Stomach smooth muscle (tissue), 2 donors: ENCODE data around the gene CA9.
A peak's percentile ranks its signal among the peaks of the same experiment; 100 is the strongest.

ENCODE experiments used
- H3K27ac ChIP-seq: one replicate; pipeline ENCODE4 v1.7.0; 2013; ENCODE audit warnings: mild to moderate bottlenecking, low read length, inconsistent platforms
- H3K27me3 ChIP-seq, 2 donors: one replicate each; pipeline ENCODE4 v1.7.0; 2013; ENCODE audit warnings: low read length in 2 of 2; ENCODE audit not compliant: insufficient read depth in 2 of 2, control insufficient read depth in 1 of 2
- H3K36me3 ChIP-seq, 2 donors: one replicate each; pipeline ENCODE4 v1.7.0; 2013; ENCODE audit warnings: low read length in 2 of 2; ENCODE audit not compliant: control insufficient read depth in 2 of 2, insufficient read depth in 2 of 2
- H3K4me1 ChIP-seq: one replicate; pipeline ENCODE4 v1.7.0; 2013; ENCODE audit warnings: low read length; ENCODE audit not compliant: control insufficient read depth, insufficient read depth
- H3K4me3 ChIP-seq, 2 donors: one replicate each; pipeline ENCODE4 v1.7.0; 2013; ENCODE audit warnings: low read length in 2 of 2
- H3K9ac ChIP-seq, 2 donors: one replicate each; pipeline ENCODE4 v1.7.0; 2013; ENCODE audit warnings: low read length in 2 of 2, mild to moderate bottlenecking in 1 of 2
- H3K9me3 ChIP-seq, 2 donors: one replicate each; pipeline ENCODE4 v1.7.0; 2013; ENCODE audit warnings: low read length in 2 of 2; ENCODE audit not compliant: control insufficient read depth in 2 of 2
- donor health status: healthy.
- donor health status: Pancreatic carcinoma.

CA9 gene

GRCh38 chr9:35675732-35676392 lies 2.1 kb downstream of the CA9 start:
- H3K9me3 ChIP-seq = no peaks in the 10 kb centered on the region
- peak overlapping the region; percentile 59 to 73 for H3K4me3 ChIP-seq
- no peaks in the 10 kb centered on the region for H3K27me3 ChIP-seq
- H3K36me3 ChIP-seq = no peaks in the 10 kb centered on the region
- H3K27ac ChIP-seq = no peak overlapping the region
- peak overlapping the region in 1 of 2 donors; percentile 51 for H3K9ac ChIP-seq
- H3K4me1 ChIP-seq = peaks cover 27% of the 10 kb centered on the region

DNA sequence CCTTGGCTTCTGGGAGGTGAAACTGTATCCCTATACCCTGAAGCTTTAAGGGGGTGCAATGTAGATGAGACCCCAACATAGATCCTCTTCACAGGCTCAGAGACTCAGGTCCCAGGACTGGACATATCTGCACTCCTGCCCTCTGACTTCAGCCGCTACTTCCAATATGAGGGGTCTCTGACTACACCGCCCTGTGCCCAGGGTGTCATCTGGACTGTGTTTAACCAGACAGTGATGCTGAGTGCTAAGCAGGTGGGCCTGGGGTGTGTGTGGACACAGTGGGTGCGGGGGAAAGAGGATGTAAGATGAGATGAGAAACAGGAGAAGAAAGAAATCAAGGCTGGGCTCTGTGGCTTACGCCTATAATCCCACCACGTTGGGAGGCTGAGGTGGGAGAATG lies 5.4 kb downstream of the CA9 start:
- H3K4me3 ChIP-seq = no peak overlapping the region
- H3K27me3 ChIP-seq = no peaks in the 10 kb centered on the region
- H3K27ac ChIP-seq = peak overlapping the region; percentile 31
- peaks cover 41% of the 10 kb centered on the region for H3K4me1 ChIP-seq
- H3K9me3 ChIP-seq = no peaks in the 10 kb centered on the region
- peaks cover 25 to 26% of the 10 kb centered on the region in 2 donors for H3K36me3 ChIP-seq
- H3K9ac ChIP-seq = no peak overlapping the region

DNA sequence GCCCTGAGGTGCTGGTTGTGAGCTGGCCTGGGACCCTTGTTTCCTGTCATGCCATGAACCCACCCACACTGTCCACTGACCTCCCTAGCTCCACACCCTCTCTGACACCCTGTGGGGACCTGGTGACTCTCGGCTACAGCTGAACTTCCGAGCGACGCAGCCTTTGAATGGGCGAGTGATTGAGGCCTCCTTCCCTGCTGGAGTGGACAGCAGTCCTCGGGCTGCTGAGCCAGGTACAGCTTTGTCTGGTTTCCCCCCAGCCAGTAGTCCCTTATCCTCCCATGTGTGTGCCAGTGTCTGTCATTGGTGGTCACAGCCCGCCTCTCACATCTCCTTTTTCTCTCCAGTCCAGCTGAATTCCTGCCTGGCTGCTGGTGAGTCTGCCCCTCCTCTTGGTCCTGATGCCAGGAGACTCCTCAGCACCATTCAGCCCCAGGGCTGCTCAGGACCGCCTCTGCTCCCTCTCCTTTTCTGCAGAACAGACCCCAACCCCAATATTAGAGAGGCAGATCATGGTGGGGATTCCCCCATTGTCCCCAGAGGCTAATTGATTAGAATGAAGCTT lies 6.1 kb downstream of the CA9 start:
- Histone ChIP-seq H3K4me1 (peaks cover 47% of the 10 kb centered on the region), H3K36me3 (peaks cover 31 to 33% of the 10 kb centered on the region in 2 donors), H3K9me3 (no peaks in the 10 kb centered on the region), H3K4me3 (no peak overlapping the region), H3K9ac (no peak overlapping the region), H3K27me3 (no peaks in the 10 kb centered on the region), H3K27ac (peak overlapping the region; percentile 71)

- Histone ChIP-seq H3K4me3 (no peak overlapping the region), H3K9ac (peak overlapping the region in 1 of 2 donors; percentile 36), H3K4me1 (peaks cover 53% of the 10 kb centered on the region), H3K36me3 (peaks cover 38 to 40% of the 10 kb centered on the region in 2 donors), H3K9me3 (no peaks in the 10 kb centered on the region), H3K27me3 (no peaks in the 10 kb centered on the region), H3K27ac (peak overlapping the region; percentile 71)
These were observed 6.8 kb downstream of the CA9 start for GRCh38 chr9:35680331-35681105.

GRCh38 chr9:35681341-35682002 lies 7.7 kb downstream of the CA9 start:
- Histone ChIP-seq H3K9ac (peak overlapping the region in 1 of 2 donors; percentile 55), H3K9me3 (no peaks in the 10 kb centered on the region), H3K27me3 (no peaks in the 10 kb centered on the region), H3K27ac (peak overlapping the region; percentile 100), H3K36me3 (peaks cover 44 to 47% of the 10 kb centered on the region in 2 donors), H3K4me1 (peaks cover 51% of the 10 kb centered on the region), H3K4me3 (no peak overlapping the region)

DNA sequence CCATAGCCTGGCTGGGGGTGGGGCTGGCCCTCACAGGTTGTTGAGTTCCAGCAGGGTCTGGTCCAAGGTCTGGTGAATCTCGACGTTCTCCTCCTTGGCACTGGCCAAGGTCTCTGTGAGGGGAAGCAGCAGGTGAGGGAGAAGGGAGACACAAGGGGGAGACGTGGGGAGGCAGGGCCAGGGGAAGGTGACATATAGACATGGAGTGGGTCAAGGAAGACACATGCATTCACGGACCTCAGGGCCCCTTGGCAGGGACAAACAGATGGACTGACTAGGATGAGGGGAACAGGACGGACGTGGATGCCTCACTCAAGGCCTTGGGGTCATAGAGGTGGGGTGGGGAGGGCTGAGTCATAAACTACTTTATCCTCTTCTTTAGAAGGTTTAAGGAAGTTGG lies 8.3 kb downstream of the CA9 start:
- peak overlapping the region; percentile 100 for H3K27ac ChIP-seq
- H3K4me3 ChIP-seq = no peak overlapping the region
- no peaks in the 10 kb centered on the region for H3K9me3 ChIP-seq
- H3K9ac ChIP-seq = peak overlapping the region in 1 of 2 donors; percentile 36
- no peaks in the 10 kb centered on the region for H3K27me3 ChIP-seq
- peaks cover 55% of the 10 kb centered on the region for H3K4me1 ChIP-seq
- H3K36me3 ChIP-seq = peaks cover 44 to 53% of the 10 kb centered on the region in 2 donors

DNA sequence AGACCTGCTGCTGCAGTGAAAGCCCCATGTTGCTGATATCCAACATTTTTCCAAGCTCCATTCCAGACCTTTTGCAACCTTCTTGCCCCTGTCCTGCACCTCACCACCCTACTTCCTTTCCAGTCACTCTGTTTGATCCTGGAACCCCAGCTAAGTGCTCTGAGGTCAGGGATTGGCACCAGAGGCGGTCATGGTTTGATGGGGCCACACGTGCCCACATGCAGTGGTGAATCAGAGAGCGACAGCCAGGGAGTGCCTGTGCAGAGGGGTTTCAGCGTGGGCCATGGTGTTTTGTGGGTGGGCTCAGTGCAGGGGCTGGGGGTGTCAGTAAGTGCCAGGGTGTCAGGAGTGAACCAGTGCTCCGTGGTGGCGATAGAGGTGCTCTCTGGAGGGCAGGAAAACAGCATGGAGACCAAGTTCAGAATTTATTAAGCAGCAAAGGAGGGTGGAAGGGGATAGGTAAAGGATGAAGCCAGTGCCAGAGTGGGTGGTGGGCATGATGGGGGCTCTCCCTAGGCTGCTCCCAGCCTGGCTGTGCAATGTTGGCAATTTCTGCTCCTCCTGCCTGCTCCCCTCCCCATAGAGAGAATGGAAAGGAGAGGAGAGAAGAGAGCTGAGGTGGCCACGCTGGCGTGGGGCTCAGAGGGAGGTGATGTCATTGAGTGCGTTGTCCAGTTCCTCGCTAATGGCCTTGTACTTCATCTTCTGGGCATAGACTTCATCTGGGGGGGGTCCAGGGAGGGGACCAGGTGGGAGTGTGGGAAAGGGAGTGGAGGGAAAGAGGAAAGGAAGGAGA lies 9.0 kb downstream of the CA9 start:
- peak overlapping the region; percentile 72 to 86 for H3K9ac ChIP-seq
- H3K27ac ChIP-seq = peak overlapping the region; percentile 100
- peaks cover 53% of the 10 kb centered on the region for H3K4me1 ChIP-seq
- H3K36me3 ChIP-seq = peaks cover 48 to 59% of the 10 kb centered on the region in 2 donors
- no peaks in the 10 kb centered on the region for H3K27me3 ChIP-seq
- H3K4me3 ChIP-seq = peak overlapping the region in 1 of 2 donors; percentile 92
- no peaks in the 10 kb centered on the region for H3K9me3 ChIP-seq

DNA sequence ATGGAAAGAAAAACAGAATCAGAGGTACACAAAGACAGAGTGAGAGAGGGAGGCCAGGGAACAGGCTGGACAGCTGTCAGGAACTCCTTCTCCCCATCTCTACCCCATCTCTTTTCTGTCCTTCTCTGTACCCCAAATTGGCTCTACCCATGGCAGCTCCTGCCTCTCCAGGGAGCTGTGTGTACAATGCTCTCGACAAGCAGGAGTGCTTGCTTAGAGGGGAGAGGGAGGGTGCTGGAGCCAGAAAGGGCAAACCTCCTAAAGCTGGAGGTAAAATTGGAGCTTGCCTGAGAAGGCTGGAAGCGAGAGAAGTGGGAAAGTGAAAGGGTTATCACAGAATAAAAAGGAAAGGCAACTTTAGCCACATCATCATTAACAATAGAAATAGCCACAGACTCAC lies 9.6 kb downstream of the CA9 start:
- Histone ChIP-seq H3K4me1 (peaks cover 56% of the 10 kb centered on the region), H3K27ac (peak overlapping the region; percentile 100), H3K9me3 (no peaks in the 10 kb centered on the region), H3K36me3 (peaks cover 53 to 65% of the 10 kb centered on the region in 2 donors), H3K27me3 (no peaks in the 10 kb centered on the region), H3K9ac (peak overlapping the region; percentile 72 to 86), H3K4me3 (peak overlapping the region; percentile 92 to 95)

DNA sequence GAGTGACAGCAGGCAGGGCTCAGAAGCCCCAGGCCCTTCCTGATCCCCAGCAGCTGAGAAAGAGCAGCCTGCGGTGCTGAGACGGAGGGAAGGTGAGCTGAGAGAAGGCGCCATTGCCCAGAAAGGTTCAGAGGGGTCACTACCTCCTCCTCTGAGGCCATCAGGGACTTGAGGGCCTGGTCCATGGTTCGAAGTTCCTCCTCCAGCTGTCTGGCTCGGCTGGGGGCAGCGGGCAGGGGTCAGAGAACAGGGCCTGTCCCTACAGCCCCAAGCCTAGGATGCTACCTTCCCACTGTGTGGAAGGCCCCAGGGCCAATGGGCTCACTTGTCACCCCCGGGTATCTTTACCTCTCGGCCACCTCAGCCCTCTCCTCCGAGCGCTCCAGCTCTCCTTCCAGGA lies 11.2 kb downstream of the CA9 start:
- peak overlapping the region; percentile 72 to 86 for H3K9ac ChIP-seq
- H3K27me3 ChIP-seq = no peaks in the 10 kb centered on the region
- H3K4me1 ChIP-seq = peaks cover 59% of the 10 kb centered on the region
- H3K4me3 ChIP-seq = peak overlapping the region; percentile 92 to 95
- no peaks in the 10 kb centered on the region for H3K9me3 ChIP-seq
- H3K36me3 ChIP-seq = peaks cover 57 to 69% of the 10 kb centered on the region in 2 donors
- peak overlapping the region; percentile 100 for H3K27ac ChIP-seq

DNA sequence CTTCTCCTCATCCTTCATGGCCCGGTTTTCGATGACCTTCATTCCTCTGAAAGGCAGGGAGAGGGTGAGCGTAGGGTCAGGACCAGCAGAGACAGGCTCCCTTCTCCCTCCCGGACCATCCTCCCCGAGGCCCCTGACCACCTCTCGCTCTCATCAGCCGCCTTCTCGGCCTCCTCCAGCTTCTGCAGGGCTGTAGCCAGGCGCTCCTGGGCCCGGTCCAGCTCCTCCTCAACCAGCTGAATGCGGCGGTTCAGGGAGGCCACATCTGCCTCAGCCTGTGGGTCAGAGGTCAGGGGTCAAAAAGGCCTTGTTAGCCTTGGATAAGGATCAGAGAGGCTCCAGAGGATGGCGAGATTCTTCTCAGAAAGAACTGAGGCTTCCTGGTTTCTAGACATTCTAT lies 11.8 kb downstream of the CA9 start:
- H3K9me3 ChIP-seq = no peaks in the 10 kb centered on the region
- H3K36me3 ChIP-seq = peaks cover 57 to 69% of the 10 kb centered on the region in 2 donors
- H3K27me3 ChIP-seq = no peaks in the 10 kb centered on the region
- H3K4me1 ChIP-seq = peaks cover 53% of the 10 kb centered on the region
- peak overlapping the region; percentile 100 for H3K27ac ChIP-seq
- peak overlapping the region; percentile 92 to 95 for H3K4me3 ChIP-seq
- H3K9ac ChIP-seq = peak overlapping the region; percentile 72 to 86
